ENCODE results near the gene NEK6. TPM values are rescaled to one million over a fixed set of nuclear protein-coding genes. Genes with fewer than 3 reads are reported as not detected.

NEK6 gene
- total and polyA plus RNA-seq, 2 experiments from 2014 or later, result 14.3 to 27.0 TPM

DNA sequence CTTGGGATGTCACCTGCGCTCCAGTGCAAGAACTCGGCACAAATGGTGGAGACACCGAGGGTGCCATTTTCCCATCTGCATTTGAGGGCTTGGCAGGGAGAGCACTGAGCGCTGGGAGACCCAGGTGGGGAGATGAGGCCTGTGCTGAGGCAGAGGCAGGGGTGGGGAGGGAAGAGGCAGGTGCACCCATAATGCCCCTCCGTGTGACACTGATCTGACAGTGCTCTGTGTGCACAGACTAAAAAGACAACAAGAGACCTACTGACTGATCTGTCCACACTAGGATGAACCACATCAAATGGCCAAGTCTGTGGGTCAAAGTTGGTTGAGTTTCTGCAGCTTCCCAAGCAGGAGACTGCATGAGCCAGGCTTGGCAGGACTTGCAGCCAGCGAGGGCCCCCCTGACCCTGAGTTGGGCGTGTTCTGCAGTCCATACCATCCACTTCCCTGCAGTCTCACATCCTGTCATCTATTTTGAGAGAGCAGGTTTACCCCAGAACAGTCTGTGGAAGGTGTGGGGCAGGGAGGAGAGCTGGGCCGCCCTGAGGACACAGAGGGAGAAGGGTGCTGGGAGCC lies 41.9 kb downstream of the NEK6 start:
- no peaks in the 10 kb centered on the region for H3K9me3 ChIP-seq (ENCODE audit: low read depth)
- no peaks in the 10 kb centered on the region for H3K27me3 ChIP-seq
- peaks cover 10% of the 10 kb centered on the region for H3K4me1 ChIP-seq (ENCODE audit: low read depth)
- H3K4me3 ChIP-seq, result no peak overlapping the region
- TF ChIP-seq, protein P1, sequence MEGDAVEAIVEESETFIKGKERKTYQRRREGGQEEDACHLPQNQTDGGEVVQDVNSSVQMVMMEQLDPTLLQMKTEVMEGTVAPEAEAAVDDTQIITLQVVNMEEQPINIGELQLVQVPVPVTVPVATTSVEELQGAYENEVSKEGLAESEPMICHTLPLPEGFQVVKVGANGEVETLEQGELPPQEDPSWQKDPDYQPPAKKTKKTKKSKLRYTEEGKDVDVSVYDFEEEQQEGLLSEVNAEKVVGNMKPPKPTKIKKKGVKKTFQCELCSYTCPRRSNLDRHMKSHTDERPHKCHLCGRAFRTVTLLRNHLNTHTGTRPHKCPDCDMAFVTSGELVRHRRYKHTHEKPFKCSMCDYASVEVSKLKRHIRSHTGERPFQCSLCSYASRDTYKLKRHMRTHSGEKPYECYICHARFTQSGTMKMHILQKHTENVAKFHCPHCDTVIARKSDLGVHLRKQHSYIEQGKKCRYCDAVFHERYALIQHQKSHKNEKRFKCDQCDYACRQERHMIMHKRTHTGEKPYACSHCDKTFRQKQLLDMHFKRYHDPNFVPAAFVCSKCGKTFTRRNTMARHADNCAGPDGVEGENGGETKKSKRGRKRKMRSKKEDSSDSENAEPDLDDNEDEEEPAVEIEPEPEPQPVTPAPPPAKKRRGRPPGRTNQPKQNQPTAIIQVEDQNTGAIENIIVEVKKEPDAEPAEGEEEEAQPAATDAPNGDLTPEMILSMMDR (IDR thresholded peaks at IDR 0.05; ENCODE audit: low read depth, low read length), result no peak
- no peaks in the 10 kb centered on the region for H3K36me3 ChIP-seq
- DNase-seq (ENCODE audit: low read depth in 1 of 2, low spot score in 1 of 2), result no peak
- H3K27ac ChIP-seq, result no peak overlapping the region

DNA sequence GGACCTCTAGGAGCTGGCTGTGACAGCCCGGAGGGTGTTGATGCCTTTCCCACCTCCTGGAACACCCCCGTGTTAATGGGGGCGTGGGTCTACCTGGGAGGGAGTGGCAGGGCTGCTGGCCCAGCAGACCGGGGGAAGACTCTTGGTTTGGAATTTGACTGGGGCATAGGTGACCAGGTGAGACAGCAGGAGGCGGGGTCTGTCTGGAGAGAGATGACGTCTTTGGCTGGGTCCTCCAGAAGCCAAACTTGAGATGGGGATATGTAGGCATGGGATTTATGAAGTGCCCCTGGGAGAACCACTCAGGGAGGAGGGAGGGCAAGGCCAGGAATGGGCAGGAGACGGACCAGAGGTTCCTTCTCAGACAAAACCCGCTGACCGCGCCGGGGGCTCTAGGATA lies 42.6 kb downstream of the NEK6 start:
- Histone ChIP-seq H3K9me3 (ENCODE audit: low read depth) (no peaks in the 10 kb centered on the region), H3K27ac (no peak overlapping the region), H3K4me3 (no peak overlapping the region), H3K36me3 (no peaks in the 10 kb centered on the region), H3K27me3 (no peaks in the 10 kb centered on the region), H3K4me1 (ENCODE audit: low read depth) (peaks cover 5% of the 10 kb centered on the region)
- TF ChIP-seq, protein P1 (IDR thresholded peaks at IDR 0.05; ENCODE audit: low read depth, low read length), result no peak
- DNase-seq (ENCODE audit: low read depth in 1 of 2, low spot score in 1 of 2), result no peak

DNA sequence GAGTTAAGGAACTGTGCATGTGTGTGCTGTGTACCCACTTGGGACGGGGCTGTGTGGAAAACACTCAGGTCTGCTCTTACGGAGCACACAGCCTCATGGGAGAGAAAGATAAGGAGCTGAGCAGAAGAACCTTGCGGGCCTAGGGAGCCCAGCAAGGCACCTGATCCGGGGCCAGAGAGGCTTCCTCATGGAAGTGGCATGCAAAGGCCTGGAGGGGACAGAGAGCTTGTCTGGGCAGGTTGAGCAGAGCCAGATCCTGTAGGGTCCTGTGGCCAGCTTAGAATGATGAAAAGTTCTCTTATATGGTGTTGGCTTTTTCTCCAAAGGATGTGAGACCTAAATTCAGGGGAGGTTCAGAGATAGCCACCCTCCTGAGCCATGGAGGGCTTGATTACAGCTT lies 45.2 kb downstream of the NEK6 start:
- Histone ChIP-seq H3K36me3 (no peaks in the 10 kb centered on the region), H3K27me3 (no peaks in the 10 kb centered on the region), H3K4me3 (no peak overlapping the region), H3K9me3 (ENCODE audit: low read depth) (no peaks in the 10 kb centered on the region), H3K27ac (no peak overlapping the region), H3K4me1 (ENCODE audit: low read depth) (no peaks in the 10 kb centered on the region)
- DNase-seq (ENCODE audit: low read depth in 1 of 2, low spot score in 1 of 2), result no peak
- TF ChIP-seq, protein P1 (IDR thresholded peaks at IDR 0.05; ENCODE audit: low read depth, low read length), result no peak

DNA sequence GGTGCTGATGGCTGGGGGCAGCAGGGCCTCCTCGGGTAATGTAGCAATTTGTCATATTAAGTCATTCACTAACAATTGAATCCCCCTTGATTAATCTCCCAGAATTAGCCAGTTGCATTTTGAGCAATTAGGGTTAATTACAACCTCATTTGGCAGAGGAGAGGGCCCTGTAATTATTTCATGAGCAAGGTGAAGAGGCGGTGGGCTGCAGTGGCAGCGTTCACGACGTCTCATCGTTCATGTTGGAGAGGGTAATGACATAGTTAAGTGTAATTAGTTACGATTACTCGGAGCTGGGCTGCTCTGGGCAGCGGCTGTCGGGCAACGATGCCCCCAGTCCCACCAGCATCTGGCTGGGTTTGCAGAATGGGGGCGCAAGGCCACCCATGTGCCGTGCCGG lies 46.0 kb downstream of the NEK6 start:
- Histone ChIP-seq H3K27ac (no peak overlapping the region), H3K36me3 (no peaks in the 10 kb centered on the region), H3K4me1 (ENCODE audit: low read depth) (no peaks in the 10 kb centered on the region), H3K27me3 (no peaks in the 10 kb centered on the region), H3K4me3 (no peak overlapping the region), H3K9me3 (ENCODE audit: low read depth) (no peaks in the 10 kb centered on the region)
- TF ChIP-seq, protein P1 (IDR thresholded peaks at IDR 0.05; ENCODE audit: low read depth, low read length), result no peak
- no peak for DNase-seq (ENCODE audit: low read depth in 1 of 2, low spot score in 1 of 2)

DNA sequence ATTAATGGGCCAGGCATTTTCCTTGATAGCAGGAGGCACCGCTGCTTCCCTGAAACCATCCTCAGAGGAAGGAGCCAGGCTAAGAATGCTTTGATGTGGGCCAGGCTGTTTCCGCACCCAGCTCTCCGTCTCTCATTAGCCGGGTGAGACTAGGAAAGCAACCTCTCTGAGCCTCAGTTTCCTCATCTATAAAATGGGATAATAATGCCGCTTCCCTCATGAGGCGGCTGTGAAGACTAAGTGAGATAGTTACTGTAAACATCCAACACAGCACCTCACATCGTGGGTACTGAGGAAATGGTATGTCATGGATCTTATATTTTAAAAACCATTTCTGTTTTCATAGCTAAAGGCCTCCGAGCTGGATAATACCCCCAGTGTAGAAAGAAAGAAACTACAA lies 46.5 kb downstream of the NEK6 start:
- no peaks in the 10 kb centered on the region for H3K9me3 ChIP-seq (ENCODE audit: low read depth)
- no peaks in the 10 kb centered on the region for H3K27me3 ChIP-seq
- no peak overlapping the region for H3K4me3 ChIP-seq
- no peak overlapping the region for H3K27ac ChIP-seq
- H3K36me3 ChIP-seq, result no peaks in the 10 kb centered on the region
- TF ChIP-seq, protein P1 (IDR thresholded peaks at IDR 0.05; ENCODE audit: low read depth, low read length), result no peak
- DNase-seq (ENCODE audit: low read depth in 1 of 2, low spot score in 1 of 2), result no peak
- H3K4me1 ChIP-seq (ENCODE audit: low read depth), result no peaks in the 10 kb centered on the region
